Measurements from ENCODE around the gene CTDSPL2.

DNA sequence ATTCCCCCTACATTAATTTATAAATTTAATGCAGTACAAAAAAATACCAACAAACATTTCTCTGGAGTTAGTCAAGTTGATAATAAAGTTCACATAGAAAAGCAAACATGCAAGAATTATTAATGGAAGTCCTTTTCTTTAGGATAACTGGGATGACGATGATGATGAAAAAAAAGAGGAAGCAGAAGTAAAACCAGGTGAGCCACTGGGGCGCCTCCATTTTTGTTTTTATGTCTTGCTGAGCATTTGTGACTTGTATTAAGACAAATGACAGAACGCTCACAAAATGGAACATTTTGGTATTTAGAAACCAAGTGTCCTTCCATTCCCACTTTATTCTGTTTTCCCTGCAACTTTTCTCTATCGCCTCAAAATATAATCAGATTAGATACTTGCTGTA lies 123.3 kb downstream of the CTDSPL2 start:
- TF ChIP-seq, protein P1, sequence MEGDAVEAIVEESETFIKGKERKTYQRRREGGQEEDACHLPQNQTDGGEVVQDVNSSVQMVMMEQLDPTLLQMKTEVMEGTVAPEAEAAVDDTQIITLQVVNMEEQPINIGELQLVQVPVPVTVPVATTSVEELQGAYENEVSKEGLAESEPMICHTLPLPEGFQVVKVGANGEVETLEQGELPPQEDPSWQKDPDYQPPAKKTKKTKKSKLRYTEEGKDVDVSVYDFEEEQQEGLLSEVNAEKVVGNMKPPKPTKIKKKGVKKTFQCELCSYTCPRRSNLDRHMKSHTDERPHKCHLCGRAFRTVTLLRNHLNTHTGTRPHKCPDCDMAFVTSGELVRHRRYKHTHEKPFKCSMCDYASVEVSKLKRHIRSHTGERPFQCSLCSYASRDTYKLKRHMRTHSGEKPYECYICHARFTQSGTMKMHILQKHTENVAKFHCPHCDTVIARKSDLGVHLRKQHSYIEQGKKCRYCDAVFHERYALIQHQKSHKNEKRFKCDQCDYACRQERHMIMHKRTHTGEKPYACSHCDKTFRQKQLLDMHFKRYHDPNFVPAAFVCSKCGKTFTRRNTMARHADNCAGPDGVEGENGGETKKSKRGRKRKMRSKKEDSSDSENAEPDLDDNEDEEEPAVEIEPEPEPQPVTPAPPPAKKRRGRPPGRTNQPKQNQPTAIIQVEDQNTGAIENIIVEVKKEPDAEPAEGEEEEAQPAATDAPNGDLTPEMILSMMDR (conservative IDR thresholded peaks at IDR 0.05; ENCODE audit: low read depth, low read length), result no peak; the same call in 1 of the 2 replicates
- TF ChIP-seq EZH2 (IDR thresholded peaks at IDR 0.05; ENCODE audit: low read length, unreplicated experiment), result no peak
